GM20000 (cell line): ENCODE data around the gene COL4A6.

Experiments
- DNase-seq: peaks from one replicate; pipeline ENCODE4 v3.0.0; 2012; ENCODE audit warnings: low spot score
- TF ChIP-seq, protein P1 (sequence below): IDR thresholded peaks from 2 replicates; pipeline ENCODE4 v1.5.1; 2012; ENCODE audit warnings: mild to moderate bottlenecking, control low read depth; ENCODE audit errors: extremely low read depth, missing control alignments

Gene COL4A6

DNA sequence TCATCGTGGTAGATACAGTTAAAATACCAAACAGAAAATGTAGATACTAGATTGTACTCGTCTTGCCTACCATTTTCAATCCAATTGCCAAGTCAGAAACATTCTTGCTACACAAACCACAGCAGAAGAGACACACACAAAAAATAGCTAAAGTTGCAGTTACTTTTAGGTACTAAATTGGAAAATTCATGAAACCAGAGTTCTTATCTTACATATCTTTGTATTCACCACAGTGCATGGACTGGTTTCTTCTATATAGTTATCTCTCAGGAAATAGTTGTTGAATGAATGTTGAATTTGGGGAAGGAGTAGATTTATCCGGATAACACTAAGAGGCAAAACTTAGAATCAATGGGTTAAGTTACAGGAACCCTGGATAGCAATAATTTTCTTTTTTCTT lies 15.6 kb upstream of the COL4A6 start:
- TF ChIP-seq, protein P1, sequence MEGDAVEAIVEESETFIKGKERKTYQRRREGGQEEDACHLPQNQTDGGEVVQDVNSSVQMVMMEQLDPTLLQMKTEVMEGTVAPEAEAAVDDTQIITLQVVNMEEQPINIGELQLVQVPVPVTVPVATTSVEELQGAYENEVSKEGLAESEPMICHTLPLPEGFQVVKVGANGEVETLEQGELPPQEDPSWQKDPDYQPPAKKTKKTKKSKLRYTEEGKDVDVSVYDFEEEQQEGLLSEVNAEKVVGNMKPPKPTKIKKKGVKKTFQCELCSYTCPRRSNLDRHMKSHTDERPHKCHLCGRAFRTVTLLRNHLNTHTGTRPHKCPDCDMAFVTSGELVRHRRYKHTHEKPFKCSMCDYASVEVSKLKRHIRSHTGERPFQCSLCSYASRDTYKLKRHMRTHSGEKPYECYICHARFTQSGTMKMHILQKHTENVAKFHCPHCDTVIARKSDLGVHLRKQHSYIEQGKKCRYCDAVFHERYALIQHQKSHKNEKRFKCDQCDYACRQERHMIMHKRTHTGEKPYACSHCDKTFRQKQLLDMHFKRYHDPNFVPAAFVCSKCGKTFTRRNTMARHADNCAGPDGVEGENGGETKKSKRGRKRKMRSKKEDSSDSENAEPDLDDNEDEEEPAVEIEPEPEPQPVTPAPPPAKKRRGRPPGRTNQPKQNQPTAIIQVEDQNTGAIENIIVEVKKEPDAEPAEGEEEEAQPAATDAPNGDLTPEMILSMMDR = no peak
- DNase-seq = no peak

DNA sequence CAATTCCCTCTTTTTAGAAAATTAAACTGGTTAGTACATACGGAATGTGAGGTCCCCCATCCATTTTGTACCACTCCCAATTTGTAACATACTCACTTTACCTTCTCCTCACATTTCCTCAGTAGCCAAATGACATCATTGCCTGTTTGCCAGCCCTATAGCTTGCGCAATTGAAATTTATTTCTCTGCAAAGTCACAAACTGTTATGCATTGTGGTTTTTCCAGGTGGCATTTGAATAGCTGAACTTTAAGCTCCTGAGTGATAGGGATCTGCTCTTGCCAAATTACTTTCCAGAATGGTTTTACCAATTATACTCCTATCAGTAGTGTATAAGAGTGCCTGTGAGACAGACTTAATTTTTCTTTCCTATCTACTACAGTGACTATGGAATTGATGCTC lies 9.1 kb upstream of the COL4A6 start:
- no peak for DNase-seq
- TF ChIP-seq, protein P1 = no peak

DNA sequence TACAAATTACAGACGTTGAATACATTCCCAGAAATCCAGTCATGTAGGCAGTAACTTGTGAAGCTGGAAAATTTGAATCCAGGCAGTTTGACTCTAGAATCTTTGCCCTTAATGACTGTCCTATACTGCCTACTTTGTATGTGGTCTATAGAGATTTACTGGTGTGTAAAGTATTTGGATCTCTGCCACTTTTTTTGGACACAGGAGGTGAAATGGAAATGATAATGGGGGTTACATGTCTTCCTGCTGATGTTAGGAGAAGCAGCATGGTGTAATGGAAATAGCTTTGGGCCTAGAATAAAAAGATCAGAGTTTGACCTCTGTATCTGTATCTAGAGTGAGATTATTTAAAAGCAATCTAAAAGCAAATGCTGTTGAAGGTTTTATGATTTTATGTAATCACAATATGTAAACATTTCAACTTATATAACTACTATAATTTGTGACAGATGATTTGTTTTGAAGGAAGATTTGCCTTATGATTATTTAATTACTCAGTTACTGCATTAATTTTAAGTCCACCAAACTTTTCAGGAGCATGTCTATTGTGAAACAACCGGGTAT lies 4.8 kb upstream of the COL4A6 start:
- TF ChIP-seq, protein P1 = no peak
- DNase-seq = no peak

DNA sequence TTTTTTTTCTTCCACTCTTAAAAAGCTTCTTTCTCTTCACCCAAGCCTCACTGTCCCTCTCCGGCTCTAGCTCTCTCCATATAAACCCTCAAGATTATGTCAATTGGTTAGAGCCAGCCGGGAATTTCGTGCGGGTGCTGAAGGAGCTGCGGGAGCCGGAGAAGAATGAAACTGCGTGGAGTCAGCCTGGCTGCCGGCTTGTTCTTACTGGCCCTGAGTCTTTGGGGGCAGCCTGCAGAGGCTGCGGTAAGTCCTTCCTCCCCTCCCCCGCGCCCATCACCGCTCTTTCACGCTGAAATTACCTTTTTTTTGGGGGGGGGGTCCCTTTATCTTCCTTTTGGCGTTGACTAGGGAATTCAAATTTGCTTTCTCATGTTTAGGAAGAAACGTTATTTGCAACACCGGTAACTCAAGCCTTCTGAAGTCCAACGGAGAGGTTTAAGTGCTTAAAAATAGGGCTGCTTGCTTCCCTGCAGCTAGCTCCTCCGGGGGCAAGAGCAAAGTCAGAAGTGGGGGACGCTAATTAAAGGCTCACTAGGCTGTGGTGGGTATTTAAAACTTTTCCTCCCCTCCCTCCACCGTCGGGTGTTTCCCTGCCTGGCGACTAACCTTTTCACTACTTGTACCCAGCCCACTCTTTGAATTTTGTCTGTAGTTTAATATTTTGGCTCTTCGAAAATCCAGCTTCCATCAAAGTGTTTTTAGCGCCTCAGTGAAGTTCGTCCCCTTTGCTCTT lies 1.9 kb upstream of the COL4A6 start:
- DNase-seq = no peak
- TF ChIP-seq, protein P1 = no peak

DNA sequence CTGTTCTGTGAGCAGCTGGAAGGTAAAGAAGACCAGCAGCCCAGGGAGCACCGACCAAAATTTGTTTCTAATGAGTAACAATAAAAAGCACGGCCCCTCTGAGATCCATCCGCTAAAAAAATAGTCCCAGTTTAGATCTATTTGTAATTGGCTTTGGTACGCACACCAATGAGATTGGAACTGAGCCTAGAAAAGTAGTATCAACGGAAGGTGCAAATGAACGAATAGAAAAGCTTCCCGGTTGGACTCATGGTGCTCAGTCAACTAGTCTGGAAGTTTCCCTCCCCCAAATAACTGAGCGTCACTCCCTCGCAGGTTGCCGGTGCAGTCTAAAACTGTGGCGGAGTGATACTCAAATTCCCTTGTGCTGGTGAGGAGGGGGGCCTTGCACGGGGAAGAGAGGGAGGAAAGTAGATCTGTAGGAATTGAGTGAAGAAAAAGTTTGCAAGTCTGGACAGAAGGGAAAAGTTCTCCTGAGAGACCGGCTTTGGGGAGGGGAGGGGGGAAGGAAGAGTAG lies 1.3 kb upstream of the COL4A6 start, which contains the start of gene COL4A5:
TSS of gene COL4A5 (plus strand) at position 413 of the 517 bp plus-strand sequence. CDS start 288 bp downstream, outside the sequence.
- TF ChIP-seq, protein P1 = no peak
- no peak for DNase-seq

DNA sequence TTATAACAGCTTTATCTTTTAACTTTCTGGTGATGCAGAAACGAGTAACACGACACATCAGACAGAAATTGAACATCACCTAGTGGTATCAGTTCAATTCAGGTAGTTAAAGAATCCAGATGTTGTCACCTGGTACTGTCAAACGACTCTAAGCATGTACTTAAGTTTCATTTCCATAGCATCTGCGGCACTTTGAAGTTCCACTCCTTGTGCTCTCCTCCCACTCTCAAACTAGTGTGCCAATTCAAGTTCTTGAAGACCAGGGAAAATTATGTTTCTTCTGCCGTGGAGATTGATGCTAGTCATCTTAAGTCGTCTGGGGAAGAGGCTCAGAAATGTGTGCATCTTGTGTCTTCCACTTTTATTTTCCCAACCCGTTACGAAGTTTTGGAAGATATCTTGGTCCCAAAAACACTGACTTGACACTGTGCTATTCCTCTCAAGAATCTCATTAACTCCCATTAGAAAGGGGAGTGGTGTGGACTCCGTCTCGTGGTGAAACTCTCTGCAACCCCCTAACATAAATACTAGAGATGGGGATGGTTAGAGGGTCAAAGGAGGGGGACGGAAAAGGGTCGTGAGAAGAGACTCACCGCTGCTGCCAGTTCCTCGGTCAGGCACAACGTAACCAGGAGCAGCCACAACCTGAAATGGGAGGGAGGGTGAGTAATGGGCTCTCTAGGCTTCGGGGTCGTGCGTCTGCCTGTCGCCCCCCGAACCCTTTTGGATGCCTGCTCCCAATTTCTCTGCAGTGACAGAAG lies 693 bp downstream of the COL4A6 start:
- no peak for DNase-seq
- TF ChIP-seq, protein P1 = no peak

DNA sequence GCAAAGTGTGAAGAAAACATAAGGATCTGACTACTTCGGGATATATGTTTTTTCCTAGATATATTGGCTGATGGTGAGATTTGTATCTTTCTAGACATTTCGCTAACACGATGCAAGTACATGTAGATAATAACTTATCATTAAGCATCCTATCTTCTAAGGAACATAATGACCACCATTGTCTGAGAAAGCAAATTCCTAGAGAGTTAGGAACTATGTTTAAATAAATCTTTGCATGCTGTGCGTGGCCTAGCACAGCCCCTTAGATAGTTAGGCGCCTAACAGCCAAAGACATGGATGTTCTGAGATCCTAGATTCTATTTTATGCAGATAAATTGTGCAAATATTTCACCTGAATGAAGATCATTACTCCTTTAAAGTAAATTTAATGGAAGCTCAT lies 3.0 kb downstream of the COL4A6 start:
- no peak for DNase-seq
- TF ChIP-seq, protein P1 = no peak
